HepG2 (cell line): ENCODE data around the gene SLC66A3. TPM values are rescaled to one million over a fixed set of nuclear protein-coding genes. Genes with fewer than 3 reads are reported as not detected.

Experiments
- CCAR2 ChIP-seq: fragments of 200-400 bp; formaldehyde crosslinking; optimal IDR thresholded peaks from 2 replicates; pipeline ENCODE3; 2018; ENCODE audit warnings: low read depth, mild to moderate bottlenecking, low read length, moderate library complexity
- DBP ChIP-seq: sonication (generic); formaldehyde crosslinking; IDR thresholded peaks from 2 replicates; pipeline ENCODE4 v1.4.0; 2020; ENCODE audit warnings: missing genetic modification reagents; ENCODE audit errors: not compliant biosample characterization
- KDM5A ChIP-seq: fragments of 200-600 bp; sonication (generic); IDR thresholded peaks from 2 replicates; pipeline ENCODE4 v1.7.0; 2018; ENCODE audit warnings: antibody characterized with exemption, mild to moderate bottlenecking, low read length, borderline replicate concordance
- MAFG ChIP-seq: sonication (generic); formaldehyde crosslinking; IDR thresholded peaks from 2 replicates; pipeline ENCODE4 v1.5.1; 2020; ENCODE audit warnings: mild to moderate bottlenecking, missing genetic modification reagents
- MTA1 ChIP-seq: sonication (generic); formaldehyde crosslinking; IDR thresholded peaks from 2 replicates; pipeline ENCODE4 v1.4.0; 2020; ENCODE audit warnings: missing genetic modification reagents, mild to moderate bottlenecking, borderline replicate concordance
- MXI1 ChIP-seq: IDR thresholded peaks from 3 replicates; pipeline ENCODE4 v1.6.1; 2012; ENCODE audit warnings: low read depth, low read length, inconsistent platforms, borderline replicate concordance
- POLR2AphosphoS2 ChIP-seq: IDR thresholded peaks from 2 replicates; pipeline ENCODE4 v1.6.1; 2011; ENCODE audit warnings: low read depth, low read length, improper control_type of control experiment
- PRMT3 ChIP-seq: sonication (generic); formaldehyde crosslinking; IDR thresholded peaks from 2 replicates; pipeline ENCODE4 v1.8.1; 2022; ENCODE audit warnings: low read depth, mild to moderate bottlenecking, moderate library complexity, missing genetic modification reagents, borderline replicate concordance
- SAP130 ChIP-seq: IDR thresholded peaks from 2 replicates; pipeline ENCODE4 v1.6.1; 2016; ENCODE audit warnings: low read depth
- SPEN ChIP-seq: sonication (generic); formaldehyde crosslinking; IDR thresholded peaks from 2 replicates; pipeline ENCODE4 v1.5.1; 2020; ENCODE audit warnings: low read depth, mild to moderate bottlenecking, missing genetic modification reagents
- SRSF1 ChIP-seq: fragments of 200-400 bp; formaldehyde crosslinking; optimal IDR thresholded peaks from 2 replicates; pipeline ENCODE3; 2017; ENCODE audit warnings: mild to moderate bottlenecking, low read depth, low read length, moderate library complexity
- TCF7L2 ChIP-seq: IDR thresholded peaks from 2 replicates; pipeline ENCODE4 v1.6.1; 2011; ENCODE audit warnings: mild to moderate bottlenecking, low read depth, low read length, moderate library complexity
- WIZ ChIP-seq: sonication (generic); formaldehyde crosslinking; IDR thresholded peaks from 2 replicates; pipeline ENCODE4 v1.5.1; 2020; ENCODE audit warnings: mild to moderate bottlenecking, missing genetic modification reagents
- XBP1 ChIP-seq: sonication (generic); formaldehyde crosslinking; IDR thresholded peaks from 2 replicates; pipeline ENCODE4 v1.5.0; 2020; ENCODE audit warnings: missing genetic modification reagents
- ZBTB1 ChIP-seq: sonication (generic); formaldehyde crosslinking; IDR thresholded peaks from 2 replicates; pipeline ENCODE4 v1.4.0; 2020; ENCODE audit warnings: missing genetic modification reagents, borderline replicate concordance
- ZBTB3 ChIP-seq: sonication (generic); formaldehyde crosslinking; IDR thresholded peaks from 2 replicates; pipeline ENCODE4 v1.4.0; 2020; ENCODE audit warnings: low read depth, mild to moderate bottlenecking, moderate library complexity, missing genetic modification reagents, borderline replicate concordance
- ZKSCAN1 ChIP-seq: fragments of 150-350 bp; IDR thresholded peaks from 2 replicates; pipeline ENCODE4 v1.6.1; 2014; ENCODE audit warnings: low read length
- ZKSCAN5 ChIP-seq: sonication (generic); formaldehyde crosslinking; IDR thresholded peaks from 2 replicates; pipeline ENCODE4 v1.5.1; 2020; ENCODE audit warnings: mild to moderate bottlenecking, missing genetic modification reagents
- ZNF138 ChIP-seq: sonication (generic); formaldehyde crosslinking; IDR thresholded peaks from 2 replicates; pipeline ENCODE4 v1.5.0; 2020; ENCODE audit warnings: mild to moderate bottlenecking, low read depth, missing genetic modification reagents
- ZNF225 ChIP-seq: sonication (generic); formaldehyde crosslinking; IDR thresholded peaks from 2 replicates; pipeline ENCODE4 v1.4.0; 2020; ENCODE audit warnings: mild to moderate bottlenecking, missing genetic modification reagents
- ZNF251 ChIP-seq: sonication (generic); formaldehyde crosslinking; IDR thresholded peaks from 2 replicates; pipeline ENCODE4 v1.9.0; 2021; ENCODE audit warnings: mild to moderate bottlenecking, missing genetic modification reagents
- ZNF660 ChIP-seq: sonication (generic); formaldehyde crosslinking; IDR thresholded peaks from 2 replicates; pipeline ENCODE4 v1.5.1; 2020; ENCODE audit warnings: mild to moderate bottlenecking, low read depth, missing genetic modification reagents, borderline replicate concordance
- ZNF772 ChIP-seq: sonication (generic); formaldehyde crosslinking; IDR thresholded peaks from 2 replicates; pipeline ENCODE4 v1.5.0; 2020; ENCODE audit warnings: mild to moderate bottlenecking, missing genetic modification reagents
- ZNF777 ChIP-seq: sonication (generic); formaldehyde crosslinking; IDR thresholded peaks from 2 replicates; pipeline ENCODE4 v1.4.0; 2020; ENCODE audit warnings: missing genetic modification reagents
- ZSCAN21 ChIP-seq: sonication (generic); formaldehyde crosslinking; IDR thresholded peaks from 2 replicates; pipeline ENCODE4 v1.8.0; 2022; ENCODE audit warnings: mild to moderate bottlenecking, missing genetic modification reagents, moderate library complexity, borderline replicate concordance
- polyA plus RNA-seq, 8 experiments: library from polyadenylated mRNA; depleted of rRNA in 3 of 8; stranded (reverse) in 7 of 8; unstranded in 1 of 8; fragments of >200 nt; fragmentation: Illumina TruSeq in 4 of 8; extraction: Trizol in 4 of 8; gene quantifications; 2 replicates each; pipeline versions ENCODE4 v1.2.1 to v1.2.3, GENCODE V29; 2011 to 2016; ENCODE audit warnings: low read depth in 4 of 8, missing spikeins in 1 of 8, mixed read lengths in 1 of 8; ENCODE audit not compliant: insufficient read depth in 1 of 8
- total RNA-seq, 5 experiments: library from RNA; depleted of rRNA; stranded (reverse); fragments of >200 nt; fragmentation: Illumina TruSeq; extraction: Trizol; gene quantifications; 2 replicates each; pipeline ENCODE4 v1.2.3, GENCODE V29; 2016; ENCODE audit warnings: low read depth in 1 of 5
- TF ChIP-seq, protein P1 (sequence below): sonication (generic); formaldehyde crosslinking; IDR thresholded peaks from 2 replicates; pipeline ENCODE4 v1.8.1; 2022; ENCODE audit warnings: low read depth, mild to moderate bottlenecking, missing genetic modification reagents
- TF ChIP-seq, protein P2 (sequence below): sonication (generic); formaldehyde crosslinking; IDR thresholded peaks from 2 replicates; pipeline ENCODE4 v1.5.0; 2020; ENCODE audit warnings: missing genetic modification reagents, mild to moderate bottlenecking, borderline replicate concordance

The SLC66A3 gene
- total and polyA plus RNA-seq, 2 of the 13 experiments (the other 11 are each of a cell fraction or from before 2014, with no cell fraction given): 2.2 to 3.7 TPM

DNA sequence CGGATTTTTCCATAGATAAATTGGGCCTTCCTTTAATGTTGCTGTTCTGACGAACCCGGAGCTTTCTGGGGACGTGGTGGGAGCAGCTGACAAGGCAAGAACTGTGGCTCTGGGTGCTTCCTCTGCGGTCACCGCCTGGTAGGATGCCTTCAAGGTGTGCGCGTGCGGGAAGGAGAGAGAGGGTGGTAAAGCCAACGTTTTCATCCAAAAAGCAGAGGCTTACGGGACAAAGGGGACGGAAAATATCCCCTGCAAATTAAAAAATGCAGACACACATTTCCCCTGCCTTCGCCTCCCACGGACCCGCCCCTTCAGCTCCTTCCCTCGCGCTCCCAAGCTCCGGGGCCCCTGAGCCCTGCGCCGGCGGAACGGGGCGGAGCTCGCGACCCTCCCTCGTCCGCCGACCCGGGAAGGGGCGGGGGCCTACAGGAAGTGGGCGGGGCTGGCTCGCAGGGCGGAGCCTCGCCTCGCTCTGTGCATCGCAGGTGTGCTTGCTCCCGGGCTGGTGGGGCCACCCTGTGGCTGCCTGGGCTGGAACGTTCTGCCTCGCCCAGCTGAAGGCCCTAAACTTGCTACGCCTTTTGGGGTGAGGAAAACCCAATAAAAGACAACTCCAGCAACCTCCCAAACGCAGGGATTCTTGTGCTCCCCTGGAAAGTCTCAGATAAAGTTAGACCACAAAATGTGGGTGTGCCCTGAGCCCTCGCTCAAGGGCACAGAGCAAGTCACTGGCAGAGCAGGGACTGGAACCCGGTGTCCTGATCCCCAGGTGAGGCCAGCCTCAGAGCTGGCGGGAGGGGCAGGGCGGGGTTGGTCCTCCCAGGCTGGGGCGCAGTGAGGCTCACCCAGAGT, 25.4 kb upstream of the SLC66A3 start (continued):
- TF ChIP-seq, protein P1, sequence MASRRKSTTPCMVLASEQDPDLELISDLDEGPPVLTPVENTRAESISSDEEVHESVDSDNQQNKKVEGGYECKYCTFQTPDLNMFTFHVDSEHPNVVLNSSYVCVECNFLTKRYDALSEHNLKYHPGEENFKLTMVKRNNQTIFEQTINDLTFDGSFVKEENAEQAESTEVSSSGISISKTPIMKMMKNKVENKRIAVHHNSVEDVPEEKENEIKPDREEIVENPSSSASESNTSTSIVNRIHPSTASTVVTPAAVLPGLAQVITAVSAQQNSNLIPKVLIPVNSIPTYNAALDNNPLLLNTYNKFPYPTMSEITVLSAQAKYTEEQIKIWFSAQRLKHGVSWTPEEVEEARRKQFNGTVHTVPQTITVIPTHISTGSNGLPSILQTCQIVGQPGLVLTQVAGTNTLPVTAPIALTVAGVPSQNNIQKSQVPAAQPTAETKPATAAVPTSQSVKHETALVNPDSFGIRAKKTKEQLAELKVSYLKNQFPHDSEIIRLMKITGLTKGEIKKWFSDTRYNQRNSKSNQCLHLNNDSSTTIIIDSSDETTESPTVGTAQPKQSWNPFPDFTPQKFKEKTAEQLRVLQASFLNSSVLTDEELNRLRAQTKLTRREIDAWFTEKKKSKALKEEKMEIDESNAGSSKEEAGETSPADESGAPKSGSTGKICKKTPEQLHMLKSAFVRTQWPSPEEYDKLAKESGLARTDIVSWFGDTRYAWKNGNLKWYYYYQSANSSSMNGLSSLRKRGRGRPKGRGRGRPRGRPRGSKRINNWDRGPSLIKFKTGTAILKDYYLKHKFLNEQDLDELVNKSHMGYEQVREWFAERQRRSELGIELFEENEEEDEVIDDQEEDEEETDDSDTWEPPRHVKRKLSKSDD: no peak
- TF ChIP-seq CCAR2 (no peak), TCF7L2 (no peak), ZBTB1 (CRISPR knock-in tag) (no peak), XBP1 (CRISPR knock-in tag) (no peak), SAP130 (peak; percentile 88), MTA1 (CRISPR knock-in tag) (peak; percentile 70; the same call in 1 of the 2 replicates), KDM5A (no peak), ZNF225 (CRISPR knock-in tag) (peak; percentile 55; the same call in 1 of the 2 replicates), ZKSCAN5 (CRISPR knock-in tag) (no peak), ZBTB3 (CRISPR knock-in tag) (no peak), MAFG (CRISPR knock-in tag) (no peak), PRMT3 (CRISPR knock-in tag) (no peak), ZNF660 (CRISPR knock-in tag) (no peak), WIZ (CRISPR knock-in tag) (peak; percentile 87; the same call in 1 of the 2 replicates), ZSCAN21 (CRISPR knock-in tag) (peak; percentile 78; the same call in 1 of the 2 replicates), POLR2AphosphoS2 (no peak), ZNF138 (CRISPR knock-in tag) (no peak; the same call in 1 of the 2 replicates), ZNF777 (CRISPR knock-in tag) (no peak; the same call in 1 of the 2 replicates), ZKSCAN1 (no peak), ZNF772 (CRISPR knock-in tag) (peak; percentile 89; the same call in 1 of the 2 replicates), SPEN (CRISPR knock-in tag) (peak; percentile 88), DBP (peak; percentile 62), SRSF1 (no peak), ZNF251 (CRISPR knock-in tag) (no peak), MXI1 (peak; percentile 46; the same call in 1 of the 3 replicates)
- TF ChIP-seq, protein P2, sequence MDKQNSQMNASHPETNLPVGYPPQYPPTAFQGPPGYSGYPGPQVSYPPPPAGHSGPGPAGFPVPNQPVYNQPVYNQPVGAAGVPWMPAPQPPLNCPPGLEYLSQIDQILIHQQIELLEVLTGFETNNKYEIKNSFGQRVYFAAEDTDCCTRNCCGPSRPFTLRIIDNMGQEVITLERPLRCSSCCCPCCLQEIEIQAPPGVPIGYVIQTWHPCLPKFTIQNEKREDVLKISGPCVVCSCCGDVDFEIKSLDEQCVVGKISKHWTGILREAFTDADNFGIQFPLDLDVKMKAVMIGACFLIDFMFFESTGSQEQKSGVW (CRISPR knock-in tag): no peak
